GM19467 (cell line): ENCODE results near the gene TEX12.
"Not testable (repeated sequence)": the region's sequence is repeated elsewhere in the genome, so short reads cannot be mapped to it uniquely, and the experiment has no call there.

ENCODE experiments used
- ATAC-seq: cut with Tn5 transposase; IDR thresholded peaks from one replicate; pipeline ENCODE4 v1.9.1; 2021; ENCODE audit warnings: mild to moderate bottlenecking, moderate library complexity; ENCODE audit not compliant: unreplicated experiment

TEX12 gene, protein sequence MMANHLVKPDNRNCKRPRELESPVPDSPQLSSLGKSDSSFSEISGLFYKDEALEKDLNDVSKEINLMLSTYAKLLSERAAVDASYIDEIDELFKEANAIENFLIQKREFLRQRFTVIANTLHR

GRCh38 chr11:112167145-112167544 lies at the start of gene TEX12:
TSS of gene TEX12 (plus strand) at chr11:112167372. CDS start at chr11:112169269, 1,897 bp downstream.
- ATAC-seq: no peak

DNA sequence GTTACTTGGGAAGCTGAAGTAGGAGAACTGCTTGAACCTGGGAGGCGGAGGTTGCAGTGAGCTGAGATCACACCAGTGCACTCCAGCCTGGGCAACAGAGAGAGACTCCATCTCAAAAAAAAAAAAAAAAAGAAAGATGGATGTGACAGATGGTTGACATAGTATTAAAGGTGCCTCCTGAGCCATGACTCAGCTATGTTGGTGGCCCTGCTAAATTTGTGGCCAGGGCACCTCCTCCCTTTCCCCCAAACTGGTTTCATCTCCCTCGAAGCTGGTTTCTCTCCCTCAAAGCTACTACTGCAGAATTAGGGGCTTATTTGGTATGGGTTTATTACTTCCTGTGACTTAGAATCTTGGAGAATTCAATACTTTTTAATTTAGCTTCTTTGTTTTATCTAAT lies 49.0 kb upstream of the TEX12 start:
- no peak for ATAC-seq

DNA sequence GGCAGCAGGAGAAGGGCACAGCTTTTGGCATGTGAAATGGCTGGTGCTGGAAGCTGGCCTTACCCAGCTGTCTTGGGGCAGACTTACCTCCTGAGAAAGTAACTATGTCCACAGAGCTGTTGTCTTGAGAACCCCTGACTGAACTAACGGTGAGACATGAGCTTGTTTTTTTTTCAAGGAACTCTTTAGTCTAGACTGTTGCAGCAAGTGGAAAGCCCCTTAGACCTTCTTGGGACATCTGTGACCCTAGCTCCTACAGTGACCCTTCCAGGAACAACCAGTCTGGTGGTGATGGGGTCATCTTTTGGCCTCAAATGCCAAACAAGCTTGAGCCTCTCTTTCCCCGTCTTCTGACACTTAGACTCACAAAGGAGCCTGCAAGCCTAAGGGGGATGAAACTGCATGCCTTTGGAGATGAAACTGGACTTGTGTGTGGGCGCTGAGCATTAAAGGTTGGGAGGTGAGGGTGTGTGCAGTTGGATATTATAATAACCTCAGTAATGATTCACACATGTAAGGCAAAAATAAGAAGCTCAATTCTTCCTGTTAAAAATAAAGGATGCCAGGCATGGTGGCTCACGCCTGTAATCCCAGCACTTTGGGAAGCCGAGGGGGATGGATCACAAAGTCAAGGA lies 45.1 kb upstream of the TEX12 start:
- no peak for ATAC-seq

DNA sequence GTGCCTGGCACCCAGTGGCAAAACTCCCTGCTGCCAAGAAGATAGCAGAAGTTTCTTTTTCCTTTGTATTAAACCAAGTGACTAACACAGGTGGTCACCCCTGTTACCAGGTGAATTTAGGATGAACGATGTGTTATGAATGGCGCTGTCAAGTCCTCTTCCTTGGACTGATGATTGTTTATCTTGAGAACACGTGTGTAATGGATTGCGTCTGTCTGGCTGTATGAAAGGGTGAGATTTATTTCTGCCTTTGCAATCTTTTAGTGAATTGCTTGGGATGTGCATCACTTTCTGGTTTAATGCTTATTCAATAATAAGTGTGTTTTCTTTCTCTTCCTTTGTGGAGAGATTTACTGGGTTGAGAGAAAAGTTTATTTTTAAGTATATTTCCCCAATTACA lies 44.0 kb upstream of the TEX12 start:
- no peak for ATAC-seq

- ATAC-seq: no peak
Observed at GRCh38 chr11:112127056-112127455, 40.1 kb upstream of the TEX12 start.

DNA sequence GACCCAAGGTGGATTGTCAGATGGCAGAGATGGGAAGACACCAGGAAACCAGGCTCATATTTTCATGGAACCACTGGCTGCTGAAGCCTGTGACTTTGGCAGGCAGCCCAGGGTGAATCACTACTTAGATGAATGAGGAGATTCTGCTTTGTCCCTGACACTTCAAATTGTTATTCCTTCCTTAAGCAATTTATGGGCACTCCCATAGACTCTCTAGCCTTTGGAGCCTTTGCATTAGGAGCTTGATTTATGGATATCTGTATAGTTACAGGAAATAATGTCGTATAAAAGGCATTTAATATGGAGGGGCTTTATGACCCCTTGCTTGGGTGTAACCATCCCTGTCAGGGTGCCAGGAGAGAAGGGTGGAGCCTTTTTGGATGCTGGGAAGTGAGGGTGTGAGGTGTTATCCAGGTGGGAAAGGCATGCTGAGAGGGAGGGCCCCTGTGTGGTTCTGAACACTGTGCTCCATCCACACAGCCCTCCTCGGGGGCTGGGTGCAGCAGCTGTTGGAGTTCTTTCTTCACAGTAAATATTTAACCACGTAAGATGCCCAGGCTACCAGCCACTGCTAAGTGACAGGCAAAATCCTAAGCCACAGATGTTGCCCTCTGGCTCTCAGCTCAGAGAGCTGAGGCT lies 38.6 kb upstream of the TEX12 start:
- ATAC-seq: no peak

DNA sequence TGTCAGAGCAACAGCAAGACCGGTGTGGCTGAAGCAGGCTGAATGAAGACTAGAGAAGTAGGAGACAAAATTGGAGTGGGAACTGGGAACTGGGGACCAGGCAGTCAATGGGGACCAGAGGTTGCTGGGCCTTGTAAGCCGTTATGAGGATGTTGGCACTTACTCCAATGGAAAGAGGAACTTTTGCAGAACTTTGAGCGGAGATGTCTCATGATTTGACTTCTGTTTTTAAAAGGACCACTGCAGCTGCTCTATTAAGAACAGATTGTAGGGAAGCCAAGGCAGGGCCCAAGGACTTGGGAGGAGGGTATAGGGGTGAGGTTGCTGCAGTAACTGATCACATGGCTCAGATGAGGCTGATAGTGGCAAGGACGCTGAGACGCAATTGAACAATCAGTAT lies 37.5 kb upstream of the TEX12 start:
- ATAC-seq: no peak

DNA sequence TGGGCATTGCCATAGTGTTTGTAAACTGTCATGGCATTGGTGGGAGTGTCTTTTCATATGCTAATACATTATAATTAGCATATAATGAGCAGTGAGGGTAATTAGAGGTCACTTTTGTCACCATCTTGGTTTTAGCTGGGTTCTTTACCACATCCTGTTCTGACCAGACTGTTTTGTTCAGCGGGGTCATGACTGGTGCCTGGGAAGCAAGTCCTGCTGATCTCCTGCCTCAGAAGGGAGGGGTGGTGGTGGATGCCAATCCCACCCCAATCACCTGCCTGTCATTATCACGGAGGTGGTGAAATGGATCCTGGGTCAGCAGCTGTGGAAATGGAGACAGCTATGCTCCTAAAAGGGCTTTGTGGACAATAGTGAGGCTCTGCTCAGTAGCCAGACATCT lies 34.4 kb upstream of the TEX12 start:
- no peak for ATAC-seq

- ATAC-seq: no peak
Observed at GRCh38 chr11:112134473-112134872, 32.7 kb upstream of the TEX12 start.

- no peak for ATAC-seq
Observed at GRCh38 chr11:112143597-112143996, 23.6 kb upstream of the TEX12 start.

DNA sequence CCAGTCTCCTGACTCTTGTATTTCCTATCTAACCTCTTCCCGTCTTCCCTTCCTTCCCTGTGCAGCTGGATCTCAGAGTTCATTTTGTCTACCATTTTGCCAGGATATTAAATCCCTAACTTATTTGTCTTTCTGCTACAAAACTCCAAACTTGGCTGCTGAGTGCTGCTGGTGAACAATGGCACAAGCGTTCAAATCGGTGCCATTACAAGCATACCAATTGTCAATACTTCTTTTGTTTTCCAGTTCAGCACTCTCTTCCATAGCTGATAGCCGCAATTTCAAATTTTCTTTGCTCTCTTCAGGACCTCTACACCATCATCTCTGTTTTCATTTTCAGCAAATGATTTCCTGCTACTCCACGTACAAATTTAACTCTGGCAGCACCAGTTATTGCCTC lies 16.7 kb upstream of the TEX12 start:
- ATAC-seq: no peak

- no peak for ATAC-seq
Observed at GRCh38 chr11:112156153-112156955, 10.8 kb upstream of the TEX12 start.

DNA sequence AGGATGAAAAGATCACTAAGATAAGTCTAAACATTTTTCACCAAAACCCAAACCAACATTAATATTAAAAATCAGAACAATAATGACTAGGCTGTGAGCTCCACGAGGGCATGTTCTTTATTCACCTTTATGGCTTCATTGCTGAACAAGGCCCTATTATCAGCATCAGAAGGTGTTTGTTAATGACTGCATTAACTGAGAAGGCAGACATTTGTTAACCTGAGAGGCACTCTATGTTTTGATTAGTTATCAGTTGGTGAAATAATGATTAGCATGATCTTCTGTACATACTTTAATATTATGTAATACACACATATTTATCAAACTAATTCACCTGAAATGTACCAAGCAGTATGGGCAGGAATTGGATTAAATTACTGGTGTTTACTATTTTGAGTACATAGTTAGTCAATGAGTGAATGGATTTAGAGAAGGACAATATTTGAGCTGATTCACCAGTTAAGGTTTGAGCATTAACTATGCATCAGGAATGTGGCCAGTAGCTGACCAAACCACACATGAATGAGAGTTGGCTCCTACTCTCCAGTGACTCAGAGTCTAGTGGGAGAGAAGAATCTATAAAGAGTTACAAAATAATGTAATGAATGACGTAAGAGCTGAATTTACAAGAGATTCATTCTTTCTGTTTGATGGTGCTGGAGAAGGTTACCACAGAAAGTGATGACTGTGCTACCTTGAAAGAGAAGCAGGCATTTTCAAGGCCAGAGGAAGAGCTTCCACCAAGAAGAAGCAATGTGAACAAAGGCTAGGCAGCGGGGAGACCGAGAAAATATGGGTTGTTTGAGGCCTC lies 10.0 kb upstream of the TEX12 start:
- ATAC-seq: no peak

DNA sequence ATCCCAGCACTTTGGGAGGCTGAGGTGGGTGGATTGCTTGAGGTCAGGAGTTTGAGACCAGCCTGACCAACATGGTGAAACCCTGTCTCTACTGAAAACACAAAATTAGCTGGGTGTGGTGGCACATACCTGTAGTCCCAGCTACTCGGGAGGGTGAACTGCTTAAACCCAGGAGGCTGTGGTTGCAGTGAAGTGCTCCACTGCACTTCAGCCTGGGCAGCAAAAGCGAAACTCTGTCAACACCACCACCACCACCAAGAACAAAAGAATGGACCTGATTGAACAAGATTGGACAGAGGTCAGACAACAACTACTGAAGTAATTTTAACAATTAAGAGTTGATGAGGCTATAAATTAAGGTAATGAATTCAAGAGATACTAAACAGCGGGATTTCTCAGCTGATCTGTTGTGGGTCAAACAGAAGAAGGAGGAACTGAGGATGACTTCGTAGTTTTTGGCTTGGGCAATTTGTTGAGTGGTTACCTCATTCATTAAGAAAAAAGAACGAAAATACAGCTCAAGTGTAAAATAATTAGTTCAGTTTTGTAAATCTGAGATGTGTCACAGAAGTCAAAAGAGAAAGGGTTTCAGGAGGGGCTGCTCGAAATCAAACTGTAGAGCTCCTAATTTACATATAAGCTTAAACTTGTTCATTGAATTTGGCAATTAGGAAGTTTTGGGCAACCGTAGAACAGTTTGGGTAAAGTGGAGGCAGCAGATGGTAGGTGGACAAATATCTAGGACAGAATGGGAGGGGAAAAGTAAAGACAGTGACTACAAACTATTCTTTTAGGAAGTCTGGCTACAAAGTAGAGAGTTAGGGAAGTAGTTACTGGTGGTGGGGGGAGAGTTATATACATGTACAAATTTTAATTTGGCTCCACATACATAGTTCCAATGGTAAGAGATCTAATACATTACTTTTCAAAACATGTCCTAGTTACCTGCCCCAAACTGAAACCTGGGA lies 7.8 kb upstream of the TEX12 start:
- ATAC-seq: peak; percentile 63

DNA sequence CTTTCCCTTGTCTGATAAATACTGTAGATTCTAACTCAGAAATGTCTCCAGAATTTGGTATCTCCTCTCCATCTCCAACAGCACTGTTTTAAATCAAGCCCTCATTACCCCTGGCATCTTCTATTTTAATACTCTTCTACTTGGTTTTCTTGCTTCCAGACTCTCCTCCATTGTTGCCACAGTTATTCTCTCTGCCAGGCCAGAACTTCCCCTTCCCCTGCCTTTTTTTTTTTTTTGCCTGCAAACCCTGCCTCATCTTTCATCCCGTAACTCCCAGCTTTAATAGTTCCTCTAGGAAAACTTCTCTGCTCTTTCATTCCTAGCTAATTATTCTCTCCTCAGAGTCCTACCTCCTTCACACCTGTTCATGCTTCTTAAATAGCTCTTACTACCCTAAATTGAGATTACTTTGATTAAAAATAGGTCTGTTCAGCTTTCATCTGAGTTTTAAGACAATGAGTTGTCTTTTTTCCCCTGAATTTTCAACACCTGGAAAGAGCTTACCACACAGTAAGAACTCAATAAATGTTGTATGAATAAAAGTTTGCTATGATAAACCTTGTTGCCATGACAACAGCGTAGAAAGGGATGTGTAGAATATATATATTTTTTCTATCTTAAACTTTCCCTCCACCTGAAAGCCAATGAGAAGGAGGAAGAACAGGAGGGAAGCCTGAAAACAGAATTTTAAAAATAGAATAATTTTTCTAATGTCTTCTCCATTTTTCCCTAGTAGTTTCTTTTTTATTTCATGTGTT lies 6.9 kb upstream of the TEX12 start:
- ATAC-seq: no peak

GRCh38 chr11:112161012-112161411 lies 6.2 kb upstream of the TEX12 start:
- ATAC-seq: no peak

DNA sequence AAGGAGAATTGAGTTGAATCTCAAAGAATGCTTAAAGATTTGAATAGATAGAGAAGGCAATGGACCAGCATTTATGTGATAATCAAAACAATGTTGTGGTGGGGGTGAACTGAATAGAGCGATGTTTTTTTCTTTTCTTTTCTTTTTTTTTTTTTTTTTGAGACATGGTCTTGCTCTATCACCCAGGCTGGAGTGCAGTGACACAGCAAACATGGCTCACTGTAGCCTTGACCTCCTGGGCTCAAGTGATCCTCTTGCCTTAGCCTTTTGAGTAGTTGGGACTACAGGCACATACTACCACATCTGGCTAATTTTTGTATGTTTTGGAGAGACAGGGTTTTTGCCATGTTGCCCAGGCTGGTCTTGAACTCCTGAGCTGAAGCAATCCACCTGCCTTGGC lies 5.0 kb upstream of the TEX12 start:
- ATAC-seq: not testable (repeated sequence)

DNA sequence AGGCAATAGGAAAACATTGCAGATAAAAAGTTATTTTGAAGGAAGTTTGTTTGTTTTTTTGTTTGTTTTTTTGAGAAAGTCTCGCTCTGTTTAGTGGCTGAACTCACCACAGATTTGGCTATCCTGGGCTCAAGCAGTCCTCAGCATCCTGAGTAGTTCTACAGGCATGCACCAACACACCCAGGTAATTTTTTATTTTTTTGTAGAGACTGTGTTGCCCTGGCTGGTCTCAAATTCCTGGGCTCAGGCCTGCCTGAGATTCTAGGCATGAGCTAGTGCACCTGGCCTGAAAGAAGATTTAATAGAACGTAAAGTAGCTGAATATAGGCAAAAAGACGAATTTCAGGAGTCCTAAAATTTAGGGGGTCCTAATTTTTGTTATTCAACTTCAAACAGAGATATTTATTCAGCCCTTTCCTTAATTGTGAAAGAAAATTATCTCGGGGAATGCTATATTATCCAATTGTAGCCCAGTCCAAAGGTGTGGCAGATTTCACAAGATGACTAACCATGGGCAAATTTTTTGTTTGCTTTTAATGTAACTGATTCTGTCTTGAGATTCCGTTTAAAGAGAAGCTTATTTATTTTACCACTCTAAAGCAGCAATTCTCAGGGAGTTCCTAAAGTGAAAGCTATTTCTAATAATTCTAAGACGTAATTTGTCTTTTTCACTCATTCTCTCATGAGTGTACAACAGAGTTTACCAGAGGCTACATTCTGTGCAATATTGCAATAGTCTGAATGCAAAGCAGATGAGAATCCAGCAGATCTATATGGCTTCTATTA lies 4.2 kb upstream of the TEX12 start:
- no peak for ATAC-seq
